ENCODE results near the gene HHAT. TPM values are rescaled to one million over a fixed set of nuclear protein-coding genes. Genes with fewer than 3 reads are reported as not detected.

Gene HHAT
- polyA plus RNA-seq, 3 donors = 1.1 to 1.6 (median 1.5) TPM

DNA sequence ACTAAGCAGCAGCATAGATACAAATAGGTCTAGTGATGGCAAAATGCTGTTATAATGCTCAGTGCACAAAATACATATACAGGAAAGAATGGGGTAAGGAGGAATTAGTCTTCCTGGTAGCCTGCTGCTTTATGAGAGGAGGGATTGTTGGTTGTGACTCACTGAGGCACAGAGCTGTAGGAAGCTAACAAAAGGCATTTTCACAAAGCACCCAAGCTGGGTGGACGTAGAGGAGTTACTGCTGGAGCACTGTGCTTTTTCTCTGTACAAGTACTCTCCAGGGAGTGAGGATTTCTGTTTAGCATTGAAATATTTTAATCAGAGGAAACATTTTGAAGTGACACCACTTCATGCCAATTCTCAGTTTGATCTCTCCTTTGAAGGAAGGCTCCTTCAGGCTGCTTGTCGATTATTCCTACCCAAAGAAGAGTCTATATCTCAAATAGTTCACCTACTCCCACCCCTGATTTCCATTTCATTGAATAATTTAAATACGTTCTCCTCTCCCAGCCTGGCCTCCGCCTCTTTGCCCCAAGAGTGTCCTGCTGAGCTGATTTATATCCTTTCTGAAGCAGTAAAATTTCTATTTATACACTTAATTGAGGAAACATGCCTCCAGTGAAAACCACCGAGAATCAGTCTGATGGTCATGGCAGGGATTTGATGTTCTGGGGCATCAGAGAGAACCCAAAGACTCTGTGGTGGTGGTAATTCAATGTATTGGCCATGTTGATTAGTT, 271.9 kb downstream of the HHAT start:
- intact Hi-C loops (cut with micrococcal nuclease) = no loop called here
- H3K36me3 Mint-ChIP-seq = no peaks in the 10 kb centered on the region
- DNase-seq = no peak
- no peak overlapping the region for H2AFZ ChIP-seq (ENCODE audit: insufficient read depth, low read depth, low read length, poor library complexity, severe bottlenecking)
- no peak overlapping the region for H3K4me2 ChIP-seq (replicated peaks; ENCODE audit: extremely low read depth, low read length, poor library complexity, severe bottlenecking)
- TF ChIP-seq, protein P1, sequence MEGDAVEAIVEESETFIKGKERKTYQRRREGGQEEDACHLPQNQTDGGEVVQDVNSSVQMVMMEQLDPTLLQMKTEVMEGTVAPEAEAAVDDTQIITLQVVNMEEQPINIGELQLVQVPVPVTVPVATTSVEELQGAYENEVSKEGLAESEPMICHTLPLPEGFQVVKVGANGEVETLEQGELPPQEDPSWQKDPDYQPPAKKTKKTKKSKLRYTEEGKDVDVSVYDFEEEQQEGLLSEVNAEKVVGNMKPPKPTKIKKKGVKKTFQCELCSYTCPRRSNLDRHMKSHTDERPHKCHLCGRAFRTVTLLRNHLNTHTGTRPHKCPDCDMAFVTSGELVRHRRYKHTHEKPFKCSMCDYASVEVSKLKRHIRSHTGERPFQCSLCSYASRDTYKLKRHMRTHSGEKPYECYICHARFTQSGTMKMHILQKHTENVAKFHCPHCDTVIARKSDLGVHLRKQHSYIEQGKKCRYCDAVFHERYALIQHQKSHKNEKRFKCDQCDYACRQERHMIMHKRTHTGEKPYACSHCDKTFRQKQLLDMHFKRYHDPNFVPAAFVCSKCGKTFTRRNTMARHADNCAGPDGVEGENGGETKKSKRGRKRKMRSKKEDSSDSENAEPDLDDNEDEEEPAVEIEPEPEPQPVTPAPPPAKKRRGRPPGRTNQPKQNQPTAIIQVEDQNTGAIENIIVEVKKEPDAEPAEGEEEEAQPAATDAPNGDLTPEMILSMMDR (IDR thresholded peaks at IDR 0.05) = no peak
- H3K4me1 ChIP-seq (ENCODE audit: control insufficient read depth in 1 of 2, insufficient read depth in 2 of 2, low read length in 2 of 2) = peaks cover 20 to 21% of the 10 kb centered on the region in 2 donors
- no peak overlapping the region for H3K27ac Mint-ChIP-seq
- no peak overlapping the region for H3K4me3 Mint-ChIP-seq
- H3K9me3 Mint-ChIP-seq = peaks cover 0 to 6% (median 1%) of the 10 kb centered on the region in 7 donors
- no peaks in the 10 kb centered on the region for H3K36me3 ChIP-seq (replicated peaks in 1 of 2; ENCODE audit: control insufficient read depth in 1 of 2, insufficient read depth in 2 of 2, low read length in 2 of 2)
- H3K27me3 ChIP-seq (ENCODE audit: control insufficient read depth in 2 of 2, insufficient read depth in 2 of 2, low read length in 2 of 2) = no peaks in the 10 kb centered on the region
- WGBS (ENCODE audit: insufficient coverage) = 93% methylated on average over 3 of the region's 5 CpGs
- H3K27me3 Mint-ChIP-seq (ENCODE audit: low read depth in 3 of 3) = peaks cover 0 to 1% (median 0%) of the 10 kb centered on the region in 3 donors
- no peaks in the 10 kb centered on the region for H3K79me2 ChIP-seq (ENCODE audit: insufficient read depth, low read length)
- H3K27ac ChIP-seq (ENCODE audit: low read depth in 1 of 2, low read length in 2 of 2) = no peak overlapping the region
- no peaks in the 10 kb centered on the region for H3K9me3 ChIP-seq (replicated peaks in 1 of 2; ENCODE audit: control insufficient read depth in 1 of 2, insufficient read depth in 1 of 2, low read length in 2 of 2)
- no peak overlapping the region for H3K4me3 ChIP-seq (replicated peaks in 1 of 3; ENCODE audit: low read depth in 2 of 3, low read length in 3 of 3)
- H3K4me1 Mint-ChIP-seq = peaks cover 16% of the 10 kb centered on the region
- no peaks in the 10 kb centered on the region for H4K20me1 ChIP-seq (ENCODE audit: insufficient read depth, low read length)
- no peak overlapping the region for H3K9ac ChIP-seq (ENCODE audit: insufficient read depth, low read length, poor library complexity, severe bottlenecking)

GRCh38 chr1:210603123-210603522, 274.4 kb downstream of the HHAT start:
- H3K79me2 ChIP-seq (ENCODE audit: insufficient read depth, low read length) = no peaks in the 10 kb centered on the region
- H3K4me3 ChIP-seq (replicated peaks in 1 of 3; ENCODE audit: low read depth in 2 of 3, low read length in 3 of 3) = no peak overlapping the region
- peaks cover 0 to 1% (median 0%) of the 10 kb centered on the region in 3 donors for H3K27me3 Mint-ChIP-seq (ENCODE audit: low read depth in 3 of 3)
- no peak overlapping the region for H3K27ac ChIP-seq (ENCODE audit: low read depth in 1 of 2, low read length in 2 of 2)
- H3K36me3 Mint-ChIP-seq = no peaks in the 10 kb centered on the region
- no peak overlapping the region for H3K27ac Mint-ChIP-seq
- H3K4me1 ChIP-seq (ENCODE audit: control insufficient read depth in 1 of 2, insufficient read depth in 2 of 2, low read length in 2 of 2) = peaks cover 8% of the 10 kb centered on the region in 2 donors
- intact Hi-C loops (cut with micrococcal nuclease) = no loop called here
- H4K20me1 ChIP-seq (ENCODE audit: insufficient read depth, low read length) = no peaks in the 10 kb centered on the region
- no peaks in the 10 kb centered on the region for H3K9me3 ChIP-seq (replicated peaks in 1 of 2; ENCODE audit: control insufficient read depth in 1 of 2, insufficient read depth in 1 of 2, low read length in 2 of 2)
- no peaks in the 10 kb centered on the region for H3K27me3 ChIP-seq (ENCODE audit: control insufficient read depth in 2 of 2, insufficient read depth in 2 of 2, low read length in 2 of 2)
- TF ChIP-seq, protein P1 (IDR thresholded peaks at IDR 0.05) = no peak
- no peak overlapping the region for H3K4me2 ChIP-seq (replicated peaks; ENCODE audit: extremely low read depth, low read length, poor library complexity, severe bottlenecking)
- no peaks in the 10 kb centered on the region for H3K36me3 ChIP-seq (replicated peaks in 1 of 2; ENCODE audit: control insufficient read depth in 1 of 2, insufficient read depth in 2 of 2, low read length in 2 of 2)
- H3K9ac ChIP-seq (ENCODE audit: insufficient read depth, low read length, poor library complexity, severe bottlenecking) = no peak overlapping the region
- H3K9me3 Mint-ChIP-seq = peaks cover 0 to 6% (median 3%) of the 10 kb centered on the region in 7 donors
- no peak overlapping the region for H2AFZ ChIP-seq (ENCODE audit: insufficient read depth, low read depth, low read length, poor library complexity, severe bottlenecking)
- no peak for DNase-seq
- H3K4me1 Mint-ChIP-seq = peaks cover 11% of the 10 kb centered on the region
- no peak overlapping the region for H3K4me3 Mint-ChIP-seq
- 100% methylated on average over 1 of the region's 4 CpGs for WGBS (ENCODE audit: insufficient coverage)
